H1 (cell line): ENCODE measurements around the gene ADAMTS3. TPM values are rescaled to one million over a fixed set of nuclear protein-coding genes. Genes with fewer than 3 reads are reported as not detected.

ENCODE experiments used
- CTCF ChIA-PET: fragments of 300-600 bp; sonication (Branson Sonifier 250); formaldehyde crosslinking; loops from one replicate; lab custom pipeline; 2021; ENCODE audit not compliant: partially characterized antibody; lab: Charles Lee
- POLR2A ChIA-PET: fragments of 300-600 bp; sonication (Branson Sonifier 250); formaldehyde crosslinking; loops from one replicate; lab custom pipeline; 2021; ENCODE audit warnings: inconsistent platforms; ENCODE audit not compliant: partially characterized antibody; lab: Charles Lee
- DNase-seq, 2 experiments: peaks; one replicate each; pipeline versions ENCODE4 v3.0.0 to v3.0.0-alpha.2; 2010 to 2022; ENCODE audit warnings: low spot score in 2 of 2, low read depth in 1 of 2, mixed read lengths in 1 of 2
- FAIRE-seq: peaks from 2 replicates; lab custom pipeline; 2011; peaks lifted over from hg19 to GRCh38; lab: Jason Lieb, UNC
- H2AFZ ChIP-seq: 2 replicates; pipeline ENCODE4 v1.8.1; 2012; ENCODE audit warnings: low read length, inconsistent platforms
- H2AK5ac ChIP-seq: 2 replicates; pipeline ENCODE4 v1.6.1; 2013; ENCODE audit warnings: low read depth, low read length
- H2BK120ac ChIP-seq: replicated peaks from 2 replicates; pipeline ENCODE3; 2013; ENCODE audit warnings: low read depth, low read length, inconsistent platforms
- H2BK12ac ChIP-seq: 2 replicates; pipeline ENCODE4 v1.6.1; 2013; ENCODE audit warnings: low read depth, low read length
- H2BK15ac ChIP-seq: 2 replicates; pipeline ENCODE4 v1.6.1; 2013; ENCODE audit warnings: low read length
- H2BK20ac ChIP-seq: 2 replicates; pipeline ENCODE4 v1.6.1; 2013; ENCODE audit warnings: low read length
- H2BK5ac ChIP-seq: 2 replicates; pipeline ENCODE4 v1.6.1; 2013; ENCODE audit warnings: low read depth, low read length
- H3K14ac ChIP-seq: 2 replicates; pipeline ENCODE4 v1.6.1; 2013; ENCODE audit warnings: inconsistent platforms; ENCODE audit not compliant: insufficient read length
- H3K18ac ChIP-seq: 2 replicates; pipeline ENCODE4 v1.6.1; 2013; ENCODE audit warnings: low read length; ENCODE audit errors: extremely low read depth
- H3K23ac ChIP-seq: 2 replicates; pipeline ENCODE4 v1.6.1; 2013; ENCODE audit warnings: inconsistent platforms; ENCODE audit not compliant: insufficient read length
- H3K23me2 ChIP-seq: 2 replicates; pipeline ENCODE4 v1.6.1; 2013; ENCODE audit warnings: low read depth, low read length
- H3K27ac ChIP-seq: 2 replicates; pipeline ENCODE4 v1.6.1; 2011; ENCODE audit warnings: low read depth, low read length, inconsistent platforms
- H3K27me3 ChIP-seq, 4 experiments: replicated peaks in 1 of 4; 1 replicate in 1 of 4; 2 replicates in 3 of 4; pipeline versions ENCODE4 v1.6.1 to v1.8.1; 2011 to 2013; ENCODE audit warnings: low read length in 3 of 4, mild to moderate bottlenecking in 3 of 4, inconsistent platforms in 2 of 4, mixed read lengths in 2 of 4, moderate library complexity in 1 of 4; ENCODE audit not compliant: control insufficient read depth in 3 of 4, insufficient read depth in 3 of 4; ENCODE audit errors: extremely low read depth in 1 of 4
- H3K36me3 ChIP-seq, 4 experiments: 2 replicates each; pipeline versions ENCODE4 v1.6.1 to v1.8.1; 2011 to 2013; ENCODE audit warnings: mild to moderate bottlenecking in 4 of 4, low read length in 3 of 4, moderate library complexity in 2 of 4, control low read depth in 1 of 4, inconsistent platforms in 1 of 4; ENCODE audit not compliant: insufficient read depth in 4 of 4, control insufficient read depth in 2 of 4
- H3K4ac ChIP-seq: replicated peaks from 2 replicates; pipeline ENCODE3; 2013; ENCODE audit warnings: low read length, low read depth, mixed read lengths, inconsistent platforms; ENCODE audit not compliant: insufficient read length
- H3K4me1 ChIP-seq, 4 experiments: replicated peaks in 1 of 4; 1 replicate in 1 of 4; 2 replicates in 3 of 4; pipeline versions ENCODE4 v1.6.1 to v1.8.1; 2011 to 2013; ENCODE audit warnings: low read length in 3 of 4, inconsistent platforms in 2 of 4, mixed read lengths in 1 of 4; ENCODE audit not compliant: insufficient read depth in 4 of 4, control insufficient read depth in 3 of 4
- H3K4me2 ChIP-seq, 2 experiments: 2 replicates each; pipeline versions ENCODE4 v1.6.1 to v1.8.1; 2011 to 2013; ENCODE audit warnings: low read depth in 2 of 2, low read length in 2 of 2, control low read depth in 1 of 2, inconsistent platforms in 1 of 2, mild to moderate bottlenecking in 1 of 2; ENCODE audit not compliant: insufficient read depth in 1 of 2
- H3K4me3 ChIP-seq, 4 experiments: fragments of 200-600, 300-600 bp in 1 of 4; sonication (generic), shearing (Covaris generic), sonication (Bioruptor Twin) in 1 of 4; 2 replicates each; pipeline versions ENCODE4 v1.5.1 to v1.8.1; 2011 to 2016; ENCODE audit warnings: low read length in 4 of 4, low read depth in 3 of 4, control low read depth in 2 of 4, inconsistent platforms in 2 of 4, mild to moderate bottlenecking in 2 of 4, mixed read lengths in 1 of 4, moderate library complexity in 1 of 4; ENCODE audit not compliant: insufficient read depth in 2 of 4; ENCODE audit errors: extremely low read depth in 1 of 4
- H3K56ac ChIP-seq: replicated peaks from 2 replicates; pipeline ENCODE3; 2013; ENCODE audit warnings: low read depth, mild to moderate bottlenecking, mixed read lengths, low read length, inconsistent platforms; ENCODE audit not compliant: insufficient read length
- H3K79me1 ChIP-seq: 2 replicates; pipeline ENCODE4 v1.6.1; 2013; ENCODE audit warnings: low read depth, low read length, control low read depth
- H3K79me2 ChIP-seq, 2 experiments: 2 replicates each; pipeline versions ENCODE4 v1.6.1 to v1.8.1; 2012 to 2013; ENCODE audit warnings: low read length in 2 of 2, mild to moderate bottlenecking in 2 of 2, inconsistent platforms in 1 of 2; ENCODE audit not compliant: insufficient read depth in 2 of 2, control insufficient read depth in 1 of 2
- H3K9ac ChIP-seq, 4 experiments: replicated peaks in 1 of 4; 1 replicate in 1 of 4; 2 replicates in 3 of 4; pipeline versions ENCODE4 v1.6.1 to v1.8.1; 2011 to 2013; ENCODE audit warnings: low read depth in 3 of 4, low read length in 3 of 4, control low read depth in 2 of 4, mild to moderate bottlenecking in 2 of 4, moderate library complexity in 2 of 4, inconsistent platforms in 1 of 4; ENCODE audit errors: extremely low read depth in 1 of 4
- H3K9me3 ChIP-seq, 2 experiments: 2 replicates each; pipeline versions ENCODE4 v1.6.1 to v1.8.1; 2012 to 2013; ENCODE audit warnings: mild to moderate bottlenecking in 2 of 2, moderate library complexity in 2 of 2, control low read depth in 1 of 2, inconsistent platforms in 1 of 2, low read depth in 1 of 2, low read length in 1 of 2, mixed read lengths in 1 of 2; ENCODE audit not compliant: insufficient read depth in 2 of 2
- H4K20me1 ChIP-seq, 2 experiments: replicated peaks in 1 of 2; 2 replicates each; pipeline versions ENCODE3 to v1.8.1; 2011 to 2013; ENCODE audit warnings: inconsistent platforms in 2 of 2, low read length in 2 of 2, mild to moderate bottlenecking in 1 of 2; ENCODE audit not compliant: insufficient read depth in 2 of 2, control insufficient read depth in 1 of 2
- H4K5ac ChIP-seq: 2 replicates; pipeline ENCODE4 v1.6.1; 2013; ENCODE audit warnings: low read length, low read depth, mixed read lengths, inconsistent platforms; ENCODE audit not compliant: insufficient read length
- H4K8ac ChIP-seq: 2 replicates; pipeline ENCODE4 v1.8.0; 2013; ENCODE audit warnings: mild to moderate bottlenecking, moderate library complexity, low read length, inconsistent platforms; ENCODE audit not compliant: insufficient read depth; ENCODE audit errors: extremely low read depth
- H4K91ac ChIP-seq: replicated peaks from 2 replicates; pipeline ENCODE3; 2013; ENCODE audit warnings: low read length, mixed read lengths, inconsistent platforms; ENCODE audit not compliant: insufficient read length
- CTCF ChIP-seq, 3 experiments: IDR thresholded peaks; 1 replicate in 2 of 3; 2 replicates in 1 of 3; pipeline versions ENCODE4 v1.5.1 to v1.6.1; 2011; ENCODE audit warnings: low read length in 3 of 3, mild to moderate bottlenecking in 3 of 3, inconsistent platforms in 2 of 3, low read depth in 1 of 3, moderate library complexity in 1 of 3; ENCODE audit not compliant: insufficient read depth in 1 of 3; ENCODE audit errors: control extremely low read depth in 1 of 3
- HDAC6 ChIP-seq: IDR thresholded peaks from one replicate; pipeline ENCODE4 v1.7.1; 2012; ENCODE audit warnings: low read depth, mild to moderate bottlenecking, inconsistent platforms, low read length, moderate library complexity
- RAD21 ChIP-seq, 2 experiments: IDR thresholded peaks in 1 of 2; conservative IDR thresholded peaks in 1 of 2; 2 replicates each; pipeline ENCODE4 v1.6.1; 2011; ENCODE audit warnings: low read depth in 2 of 2, low read length in 2 of 2, improper control_type of control experiment in 1 of 2, inconsistent platforms in 1 of 2, mild to moderate bottlenecking in 1 of 2, moderate library complexity in 1 of 2
- TAF7 ChIP-seq: optimal IDR thresholded peaks from 2 replicates; pipeline ENCODE3; 2011; ENCODE audit warnings: low read depth, mild to moderate bottlenecking, inconsistent platforms, low read length, moderate library complexity, borderline replicate concordance
- WGBS, 2 experiments: shearing (Covaris generic) in 1 of 2; methylation state at CpG; one replicate each; pipeline versions ENCODE4 v1.1.6 to v1.1.7; 2013 to 2015; ENCODE audit warnings: low lambda C conversion rate in 2 of 2, mixed read lengths in 2 of 2, inconsistent platforms in 1 of 2, low coverage in 1 of 2, missing lambda C conversion rate in 1 of 2; ENCODE audit not compliant: insufficient replicate concordance in 2 of 2, insufficient coverage in 1 of 2, insufficient read length in 1 of 2; ENCODE audit errors: extremely low coverage in 1 of 2, missing lambda C conversion rate in 1 of 2; 5-methylcytosine and 5-hydroxymethylcytosine counted together
- polyA plus RNA-seq, 7 experiments: library from polyadenylated mRNA; depleted of rRNA in 3 of 7; stranded (reverse) in 5 of 7; unstranded in 2 of 7; fragments of >200 nt in 5 of 7; fragments of 200-250 nt in 2 of 7; gene quantifications; 1 replicate in 5 of 7; 2 replicates in 1 of 7; 4 replicates in 1 of 7; pipeline versions ENCODE4 v1.2.1 to v1.2.3, GENCODE V29; 2011 to 2013; ENCODE audit warnings: missing spikeins in 2 of 7, mixed read lengths in 2 of 7
- total RNA-seq: library from RNA; stranded (reverse); fragmentation: NEBNext Ultra II Directional; extraction: Animal tissue kit (Norgen Biotek cat#: 25700); gene quantifications from 2 replicates; pipeline ENCODE4 v1.2.1, GENCODE V29; 2021

The ADAMTS3 gene
- total and polyA plus RNA-seq, 2 of the 8 experiments (the other 6 are each of a cell fraction or from before 2014, with no cell fraction given) = 1.3 to 3.4 TPM

DNA sequence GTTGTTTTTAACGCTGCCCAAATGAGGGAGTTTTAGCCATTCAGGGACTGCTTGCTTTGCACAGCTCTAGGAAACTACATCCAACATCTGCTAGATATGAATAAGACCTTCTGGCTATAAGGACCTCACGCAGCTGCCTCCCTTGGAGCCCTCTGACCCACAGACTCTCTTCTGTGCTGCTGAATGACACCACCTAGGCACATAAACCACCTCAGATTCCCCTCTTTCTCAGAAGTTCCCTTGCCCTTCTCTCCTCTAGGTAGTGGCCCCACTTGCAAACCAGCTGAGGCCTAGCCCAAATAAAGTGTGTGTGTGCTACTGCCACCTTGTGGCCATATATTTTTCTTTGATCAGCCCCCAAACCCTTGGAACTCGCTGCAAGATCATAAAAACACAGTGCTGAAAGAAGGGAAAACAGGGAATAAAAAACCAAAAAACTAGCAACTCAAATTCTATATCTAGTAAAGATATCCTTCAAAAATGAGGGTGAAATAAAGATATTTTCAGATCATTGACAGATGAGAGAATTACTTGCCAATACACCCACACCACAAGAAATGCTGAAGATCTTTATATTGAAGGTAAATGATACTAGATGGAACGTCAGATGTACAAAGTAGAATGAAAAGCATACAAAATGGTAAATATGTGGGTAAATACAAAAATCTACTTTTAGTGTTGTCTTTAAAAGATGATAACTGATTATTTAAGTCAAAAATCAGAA, 265.9 kb downstream of the ADAMTS3 start:
- Histone ChIP-seq H3K79me2 (no peaks in the 10 kb centered on the region), H3K4me3 (no peak overlapping the region), H2BK20ac (no peak overlapping the region), H3K36me3 (no peaks in the 10 kb centered on the region), H2BK12ac (no peak overlapping the region), H2BK15ac (no peak overlapping the region), H3K14ac (no peak overlapping the region), H3K4ac (no peak overlapping the region), H2BK5ac (no peak overlapping the region), H3K23ac (no peak overlapping the region), H4K91ac (no peak overlapping the region), H3K23me2 (no peaks in the 10 kb centered on the region), H4K8ac (no peak overlapping the region), H3K56ac (no peak overlapping the region), H3K18ac (no peak overlapping the region), H3K9ac (no peak overlapping the region), H4K20me1 (no peaks in the 10 kb centered on the region), H3K9me3 (peaks cover 0 to 3% of the 10 kb centered on the region in 2 experiments; a peak in 1 of 4 replicates), H4K5ac (no peak overlapping the region), H3K79me1 (no peaks in the 10 kb centered on the region), H3K4me1 (no peaks in the 10 kb centered on the region), H3K27me3 (peaks cover 0 to 2% (median 0%) of the 10 kb centered on the region in 4 experiments; a peak in 1 of 7 replicates), H3K4me2 (no peak overlapping the region), H2AK5ac (no peak overlapping the region), H2AFZ (peak overlapping the region; percentile 91; the same call in 1 of the 2 replicates), H2BK120ac (no peak overlapping the region), H3K27ac (no peak overlapping the region)
- FAIRE-seq (peak; percentile 86), DNase-seq (peak in 1 of 2 experiments; percentile 68)
- TF ChIP-seq RAD21 (IDR thresholded peaks at IDR 0.05 in 1 of 2, conservative IDR thresholded peaks at IDR 0.05 in 1 of 2; ENCODE audit: low read depth in 2 of 2, low read length in 2 of 2) = peak; percentile 78 to 81
- TF ChIP-seq HDAC6 = no peak
- peak; percentile 31 to 74 (median 73) for TF ChIP-seq CTCF (IDR thresholded peaks at IDR 0.05; ENCODE audit: control extremely low read depth in 1 of 3, insufficient read depth in 1 of 3, low read depth in 1 of 3, low read length in 3 of 3)
- peak; percentile 33 for TF ChIP-seq TAF7
- CTCF ChIA-PET = interaction anchor here (0.7 to 2.4 kb wide), 20 partner anchors 7 to 577 kb away, joined by 3 to 10 read pairs (median 4); no protein-coding TSS in a partner anchor
- WGBS, 2 experiments = 66% methylated on average over 4 of the region's 4 CpGs; no CpG with 5 or more reads in 1 of the 2 experiments
- POLR2A ChIA-PET = no interaction called here
